Mucosa of gallbladder (tissue), 1 donor: ENCODE measurements around the gene ANKRD31. TPM values are rescaled to one million over a fixed set of nuclear protein-coding genes. Genes with fewer than 3 reads are reported as not detected.

ENCODE experiments used
- DNase-seq: peaks from one replicate; pipeline ENCODE4 v3.0.0-alpha.2; 2020; ENCODE audit warnings: low spot score
- total RNA-seq: library from RNA; stranded (reverse); gene quantifications from one replicate; pipeline ENCODE4 v1.2.1, GENCODE V29; 2021
- donor health status: DM: no; HTN: no; CAD: no.

The ANKRD31 gene
- total RNA-seq, 1 donor from 2014 or later = 0.17 TPM

GRCh38 chr5:75062925-75063531 is 173.7 kb downstream of the ANKRD31 start:
- DNase-seq = no peak

GRCh38 chr5:75059912-75060545 is 176.6 kb downstream of the ANKRD31 start:
- no peak for DNase-seq

- no peak for DNase-seq
Observed at GRCh38 chr5:75058986-75059535, 177.6 kb downstream of the ANKRD31 start.

GRCh38 chr5:75057561-75057960 is 179.1 kb downstream of the ANKRD31 start:
- DNase-seq = no peak

- no peak for DNase-seq
Observed at GRCh38 chr5:75055727-75056144, 180.9 kb downstream of the ANKRD31 start.

- DNase-seq = no peak
Observed at GRCh38 chr5:75054134-75054930, 182.3 kb downstream of the ANKRD31 start.

GRCh38 chr5:75053304-75054133 is 183.2 kb downstream of the ANKRD31 start:
- peak; percentile 66 for DNase-seq

GRCh38 chr5:75053054-75053303 is 183.7 kb downstream of the ANKRD31 start:
- no peak for DNase-seq

GRCh38 chr5:75052192-75053053 is 184.3 kb downstream of the ANKRD31 start, which contains the start of gene GCNT4:
TSS of gene GCNT4 (minus strand) at chr5:75052558. CDS start at chr5:75030037, 22,521 bp downstream.
- peak; percentile 27 for DNase-seq

- peak; percentile 51 for DNase-seq
Observed at GRCh38 chr5:75051217-75051751, 185.4 kb downstream of the ANKRD31 start.

GRCh38 chr5:75050415-75050814 is 186.3 kb downstream of the ANKRD31 start:
- no peak for DNase-seq

- DNase-seq = peak; percentile 67
Observed at GRCh38 chr5:75049456-75050351, 187.0 kb downstream of the ANKRD31 start.

- DNase-seq = no peak
Observed at GRCh38 chr5:75048457-75048953, 188.2 kb downstream of the ANKRD31 start.

GRCh38 chr5:75047356-75047755 is 189.3 kb downstream of the ANKRD31 start:
- no peak for DNase-seq

- no peak for DNase-seq
Observed at GRCh38 chr5:75046366-75047142, 190.1 kb downstream of the ANKRD31 start.

GRCh38 chr5:75045071-75045470 is 191.6 kb downstream of the ANKRD31 start:
- DNase-seq = no peak

- peak; percentile 73 for DNase-seq
Observed at GRCh38 chr5:75044406-75044805, 192.3 kb downstream of the ANKRD31 start.

GRCh38 chr5:75043633-75044264 is 192.9 kb downstream of the ANKRD31 start:
- DNase-seq = no peak
